SJCRH30 (cell line): ENCODE measurements around the gene CNTNAP2. TPM values are rescaled to one million over a fixed set of nuclear protein-coding genes. Genes with fewer than 3 reads are reported as not detected.

ENCODE experiments used
- DNase-seq, 2 experiments: peaks; one replicate each; pipeline ENCODE4 v3.0.0-alpha.2; 2015 to 2020
- H3K27ac ChIP-seq: fragments of 250-450 bp; sonication (Bioruptor Pico); 2 replicates; pipeline ENCODE4 v1.5.1; 2020; ENCODE audit warnings: mild to moderate bottlenecking, moderate library complexity
- H3K27me3 ChIP-seq: fragments of 250-450 bp; sonication (Bioruptor Pico); 2 replicates; pipeline ENCODE4 v1.5.1; 2020; ENCODE audit warnings: mild to moderate bottlenecking, moderate library complexity
- H3K36me3 ChIP-seq: fragments of 250-450 bp; sonication (Bioruptor Pico); 2 replicates; pipeline ENCODE4 v1.5.1; 2020; ENCODE audit warnings: mild to moderate bottlenecking, moderate library complexity
- H3K4me1 ChIP-seq: fragments of 250-450 bp; sonication (Bioruptor Pico); 2 replicates; pipeline ENCODE4 v1.5.1; 2020; ENCODE audit warnings: mild to moderate bottlenecking, moderate library complexity
- H3K4me3 ChIP-seq: fragments of 250-450 bp; sonication (Bioruptor Pico); 2 replicates; pipeline ENCODE4 v1.5.1; 2020; ENCODE audit warnings: mild to moderate bottlenecking, moderate library complexity
- H3K9me3 ChIP-seq: fragments of 250-450 bp; sonication (Bioruptor Pico); replicated peaks from 2 replicates; pipeline ENCODE4 v1.5.1; 2020; ENCODE audit warnings: mild to moderate bottlenecking, moderate library complexity
- total RNA-seq: library from RNA; depleted of rRNA; stranded (reverse); fragments of >200 nt; shearing (Covaris generic); gene quantifications from 2 replicates; pipeline ENCODE4 v1.2.3, GENCODE V29; 2014

CNTNAP2 gene
- total RNA-seq, 1 experiment from 2014 or later = not detected

GRCh38 chr7:146291900-146292299 lies 175.3 kb downstream of the CNTNAP2 start:
- no peak for DNase-seq
- Histone ChIP-seq H3K27me3 (peaks cover 8% of the 10 kb centered on the region; the same call in 1 of the 2 replicates), H3K27ac (no peak overlapping the region), H3K9me3 (0 out of 2 replicates have a peak, but pooled peaks cover 3% of the 10 kb centered on the region), H3K4me1 (no peaks in the 10 kb centered on the region), H3K4me3 (no peak overlapping the region), H3K36me3 (no peaks in the 10 kb centered on the region)

- no peak for DNase-seq
- Histone ChIP-seq H3K4me3 (no peak overlapping the region), H3K4me1 (no peaks in the 10 kb centered on the region), H3K36me3 (no peaks in the 10 kb centered on the region), H3K9me3 (no peaks in the 10 kb centered on the region), H3K27ac (no peak overlapping the region), H3K27me3 (no peaks in the 10 kb centered on the region)
These were observed 179.4 kb downstream of the CNTNAP2 start for GRCh38 chr7:146296028-146296427.

- no peak for DNase-seq
- no peaks in the 10 kb centered on the region for H3K27me3 ChIP-seq
- no peaks in the 10 kb centered on the region for H3K36me3 ChIP-seq
- H3K4me1 ChIP-seq = no peaks in the 10 kb centered on the region
- H3K9me3 ChIP-seq = no peaks in the 10 kb centered on the region
- no peak overlapping the region for H3K4me3 ChIP-seq
- no peak overlapping the region for H3K27ac ChIP-seq
These were observed 198.4 kb downstream of the CNTNAP2 start for GRCh38 chr7:146314962-146315361.

- Histone ChIP-seq H3K27me3 (peaks cover 4% of the 10 kb centered on the region; the same call in 1 of the 2 replicates), H3K27ac (no peak overlapping the region), H3K4me1 (no peaks in the 10 kb centered on the region), H3K4me3 (no peak overlapping the region), H3K36me3 (no peaks in the 10 kb centered on the region), H3K9me3 (no peaks in the 10 kb centered on the region)
- DNase-seq = no peak
These were observed 203.0 kb downstream of the CNTNAP2 start for GRCh38 chr7:146319629-146320028.

- Histone ChIP-seq H3K27ac (no peak overlapping the region), H3K9me3 (no peaks in the 10 kb centered on the region), H3K36me3 (no peaks in the 10 kb centered on the region), H3K4me1 (no peaks in the 10 kb centered on the region), H3K4me3 (no peak overlapping the region), H3K27me3 (peaks cover 4% of the 10 kb centered on the region; the same call in 1 of the 2 replicates)
- DNase-seq = no peak
These were observed 204.7 kb downstream of the CNTNAP2 start for GRCh38 chr7:146321301-146321700.

GRCh38 chr7:146331369-146331768 lies 214.8 kb downstream of the CNTNAP2 start:
- Histone ChIP-seq H3K4me1 (no peaks in the 10 kb centered on the region), H3K27me3 (0 out of 2 replicates have a peak, but pooled peaks cover 6% of the 10 kb centered on the region), H3K36me3 (no peaks in the 10 kb centered on the region), H3K9me3 (no peaks in the 10 kb centered on the region), H3K4me3 (no peak overlapping the region), H3K27ac (no peak overlapping the region)
- no peak for DNase-seq

- H3K27me3 ChIP-seq = peaks cover 5% of the 10 kb centered on the region; the same call in 1 of the 2 replicates
- H3K27ac ChIP-seq = no peak overlapping the region
- H3K4me3 ChIP-seq = no peak overlapping the region
- H3K9me3 ChIP-seq = no peaks in the 10 kb centered on the region
- H3K4me1 ChIP-seq = no peaks in the 10 kb centered on the region
- H3K36me3 ChIP-seq = no peaks in the 10 kb centered on the region
- DNase-seq = no peak
These were observed 228.7 kb downstream of the CNTNAP2 start for GRCh38 chr7:146345251-146345650.

- Histone ChIP-seq H3K4me3 (no peak overlapping the region), H3K36me3 (no peaks in the 10 kb centered on the region), H3K9me3 (no peaks in the 10 kb centered on the region), H3K27me3 (peaks cover 5% of the 10 kb centered on the region; the same call in 1 of the 2 replicates), H3K4me1 (no peaks in the 10 kb centered on the region), H3K27ac (no peak overlapping the region)
- no peak for DNase-seq
These were observed 229.5 kb downstream of the CNTNAP2 start for GRCh38 chr7:146346096-146346495.

- Histone ChIP-seq H3K4me1 (no peaks in the 10 kb centered on the region), H3K27ac (no peak overlapping the region), H3K36me3 (no peaks in the 10 kb centered on the region)
These were observed 238.6 kb downstream of the CNTNAP2 start for GRCh38 chr7:146355216-146355615.

GRCh38 chr7:146359176-146359575 lies 242.6 kb downstream of the CNTNAP2 start:
- H3K9me3 ChIP-seq = no peaks in the 10 kb centered on the region
- H3K27ac ChIP-seq = no peak overlapping the region
- H3K27me3 ChIP-seq = no peaks in the 10 kb centered on the region
- no peak for DNase-seq
- no peaks in the 10 kb centered on the region for H3K4me1 ChIP-seq
- no peaks in the 10 kb centered on the region for H3K36me3 ChIP-seq
- H3K4me3 ChIP-seq = no peak overlapping the region

More at GRCh38 chr7:146355216-146355615, 238.6 kb downstream of the CNTNAP2 start:
- DNase-seq = no peak
- Histone ChIP-seq H3K4me3 (no peak overlapping the region), H3K27me3 (no peaks in the 10 kb centered on the region), H3K9me3 (no peaks in the 10 kb centered on the region)

- H3K9me3 ChIP-seq = no peaks in the 10 kb centered on the region
- H3K27me3 ChIP-seq = no peaks in the 10 kb centered on the region
- H3K27ac ChIP-seq = no peak overlapping the region
- peaks cover 5% of the 10 kb centered on the region; the same call in 1 of the 2 replicates for H3K4me1 ChIP-seq
- H3K36me3 ChIP-seq = no peaks in the 10 kb centered on the region
- DNase-seq = no peak
- no peak overlapping the region for H3K4me3 ChIP-seq
These were observed 250.3 kb downstream of the CNTNAP2 start for GRCh38 chr7:146366938-146367337.

- no peaks in the 10 kb centered on the region for H3K9me3 ChIP-seq
- H3K4me1 ChIP-seq = peaks cover 5% of the 10 kb centered on the region
- DNase-seq = no peak
- no peak overlapping the region for H3K4me3 ChIP-seq
- H3K27me3 ChIP-seq = peaks cover 6% of the 10 kb centered on the region; the same call in 1 of the 2 replicates
- H3K36me3 ChIP-seq = no peaks in the 10 kb centered on the region
- no peak overlapping the region for H3K27ac ChIP-seq
These were observed 253.6 kb downstream of the CNTNAP2 start for GRCh38 chr7:146370171-146370570.

GRCh38 chr7:146375170-146375569 lies 258.6 kb downstream of the CNTNAP2 start:
- peak; percentile 37 to 67 for DNase-seq
- Histone ChIP-seq H3K36me3 (no peaks in the 10 kb centered on the region), H3K4me1 (no peaks in the 10 kb centered on the region; the same call in 1 of the 2 replicates), H3K4me3 (no peak overlapping the region), H3K27ac (no peak overlapping the region), H3K27me3 (peaks cover 6% of the 10 kb centered on the region; the same call in 1 of the 2 replicates), H3K9me3 (no peaks in the 10 kb centered on the region)

GRCh38 chr7:146378196-146378595 lies 261.6 kb downstream of the CNTNAP2 start:
- H3K4me1 ChIP-seq = no peaks in the 10 kb centered on the region; the same call in 1 of the 2 replicates
- H3K9me3 ChIP-seq = no peaks in the 10 kb centered on the region

GRCh38 chr7:146387140-146387539 lies 270.5 kb downstream of the CNTNAP2 start:
- H3K27ac ChIP-seq = no peak overlapping the region
- no peaks in the 10 kb centered on the region for H3K36me3 ChIP-seq
- H3K4me1 ChIP-seq = no peaks in the 10 kb centered on the region
- no peak overlapping the region for H3K4me3 ChIP-seq
- H3K9me3 ChIP-seq = no peaks in the 10 kb centered on the region
- H3K27me3 ChIP-seq = peaks cover 8% of the 10 kb centered on the region; the same call in 1 of the 2 replicates
- no peak for DNase-seq

More at GRCh38 chr7:146378196-146378595, 261.6 kb downstream of the CNTNAP2 start:
- Histone ChIP-seq H3K4me3 (no peak overlapping the region), H3K36me3 (no peaks in the 10 kb centered on the region), H3K27ac (no peak overlapping the region), H3K27me3 (peaks cover 10% of the 10 kb centered on the region; the same call in 1 of the 2 replicates)
- no peak for DNase-seq

GRCh38 chr7:146388928-146389327 lies 272.3 kb downstream of the CNTNAP2 start:
- Histone ChIP-seq H3K36me3 (no peaks in the 10 kb centered on the region), H3K4me1 (no peaks in the 10 kb centered on the region), H3K27me3 (peaks cover 12% of the 10 kb centered on the region; the same call in 1 of the 2 replicates), H3K9me3 (no peaks in the 10 kb centered on the region), H3K4me3 (no peak overlapping the region), H3K27ac (no peak overlapping the region)
- DNase-seq = no peak
